ENCODE results near the gene YPEL1. TPM values are rescaled to one million over a fixed set of nuclear protein-coding genes. Genes with fewer than 3 reads are reported as not detected.

Gene YPEL1
- total and polyA plus RNA-seq, 2 of the 13 experiments (the other 11 are each of a cell fraction or from before 2014, with no cell fraction given): 0.33 to 2.5 TPM

DNA sequence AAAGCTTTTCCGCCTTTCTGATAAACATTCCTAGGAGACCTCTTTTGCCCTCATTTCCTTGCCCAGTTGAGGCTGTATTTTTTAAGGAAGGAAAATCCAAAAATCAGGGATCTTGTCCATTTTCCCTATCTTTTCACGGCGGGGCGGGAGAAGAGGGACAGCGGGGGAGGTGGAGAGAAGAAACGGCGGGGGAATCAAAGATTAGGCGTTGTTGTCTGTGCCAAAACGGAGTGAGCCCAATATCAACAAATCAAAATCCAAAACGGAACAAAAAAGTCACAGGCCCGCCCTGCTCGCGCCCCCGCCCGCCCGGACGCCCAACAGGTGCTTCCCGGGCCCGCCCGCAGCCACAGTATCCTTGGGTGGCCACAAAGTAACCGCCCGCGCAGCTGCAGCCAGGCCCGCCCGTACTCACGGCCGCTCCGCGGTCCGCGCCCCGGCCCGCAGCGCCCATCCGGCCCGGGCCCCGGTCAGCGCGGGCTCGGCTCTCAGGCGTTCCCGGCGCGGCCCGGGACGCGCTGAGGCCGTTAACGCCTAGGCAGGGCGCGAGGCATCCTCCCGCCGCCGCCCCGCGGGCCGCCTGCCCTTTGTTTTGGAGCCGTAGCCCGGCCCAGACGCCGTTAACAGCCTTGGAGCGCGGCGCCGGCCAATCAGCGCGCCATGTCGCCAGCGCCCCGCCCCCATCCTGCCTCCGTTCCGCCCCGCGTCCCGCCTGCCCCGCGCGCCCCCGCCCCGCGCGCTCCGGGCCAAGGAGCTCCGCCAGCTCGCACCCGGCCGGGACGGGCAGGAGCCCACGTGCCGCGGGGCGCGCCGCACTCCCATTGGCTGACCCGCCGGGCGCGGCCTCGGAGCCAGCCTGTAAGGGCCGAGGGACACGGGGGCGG, at the start of gene YPEL1 (continued):
- TF ChIP-seq SP4 (CRISPR knock-in tag; IDR thresholded peaks at IDR 0.05): peak; percentile 87
- TF ChIP-seq, protein P1, sequence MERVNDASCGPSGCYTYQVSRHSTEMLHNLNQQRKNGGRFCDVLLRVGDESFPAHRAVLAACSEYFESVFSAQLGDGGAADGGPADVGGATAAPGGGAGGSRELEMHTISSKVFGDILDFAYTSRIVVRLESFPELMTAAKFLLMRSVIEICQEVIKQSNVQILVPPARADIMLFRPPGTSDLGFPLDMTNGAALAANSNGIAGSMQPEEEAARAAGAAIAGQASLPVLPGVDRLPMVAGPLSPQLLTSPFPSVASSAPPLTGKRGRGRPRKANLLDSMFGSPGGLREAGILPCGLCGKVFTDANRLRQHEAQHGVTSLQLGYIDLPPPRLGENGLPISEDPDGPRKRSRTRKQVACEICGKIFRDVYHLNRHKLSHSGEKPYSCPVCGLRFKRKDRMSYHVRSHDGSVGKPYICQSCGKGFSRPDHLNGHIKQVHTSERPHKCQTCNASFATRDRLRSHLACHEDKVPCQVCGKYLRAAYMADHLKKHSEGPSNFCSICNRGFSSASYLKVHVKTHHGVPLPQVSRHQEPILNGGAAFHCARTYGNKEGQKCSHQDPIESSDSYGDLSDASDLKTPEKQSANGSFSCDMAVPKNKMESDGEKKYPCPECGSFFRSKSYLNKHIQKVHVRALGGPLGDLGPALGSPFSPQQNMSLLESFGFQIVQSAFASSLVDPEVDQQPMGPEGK (CRISPR knock-in tag; IDR thresholded peaks at IDR 0.05): no peak
- TF ChIP-seq ZNF777 (CRISPR knock-in tag; IDR thresholded peaks at IDR 0.05): peak; percentile 59
- TF ChIP-seq, protein P2, sequence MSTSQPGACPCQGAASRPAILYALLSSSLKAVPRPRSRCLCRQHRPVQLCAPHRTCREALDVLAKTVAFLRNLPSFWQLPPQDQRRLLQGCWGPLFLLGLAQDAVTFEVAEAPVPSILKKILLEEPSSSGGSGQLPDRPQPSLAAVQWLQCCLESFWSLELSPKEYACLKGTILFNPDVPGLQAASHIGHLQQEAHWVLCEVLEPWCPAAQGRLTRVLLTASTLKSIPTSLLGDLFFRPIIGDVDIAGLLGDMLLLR (CRISPR knock-in tag; IDR thresholded peaks at IDR 0.05): peak; percentile 75; the same call in 1 of the 2 replicates
- no peak for TF ChIP-seq NPAS2 (CRISPR knock-in tag; IDR thresholded peaks at IDR 0.05; ENCODE audit: borderline replicate concordance)
- TF ChIP-seq SUZ12 (IDR thresholded peaks at IDR 0.05; ENCODE audit: low read depth, low read length): no peak
- TF ChIP-seq ZNF430 (CRISPR knock-in tag; IDR thresholded peaks at IDR 0.05): 0 out of 2 replicates have a peak, but pooled peaks have one; percentile 14
- TF ChIP-seq ZNF792 (CRISPR knock-in tag; IDR thresholded peaks at IDR 0.05): no peak; the same call in 1 of the 2 replicates
- peak; percentile 49; the same call in 1 of the 2 replicates for TF ChIP-seq ZNF547 (CRISPR knock-in tag; IDR thresholded peaks at IDR 0.05)
- no peak for TF ChIP-seq ZNF652 (CRISPR knock-in tag; IDR thresholded peaks at IDR 0.05; ENCODE audit: borderline replicate concordance, low read depth)
- TF ChIP-seq ZBTB8A (CRISPR knock-in tag; IDR thresholded peaks at IDR 0.05; ENCODE audit: borderline replicate concordance, low read depth): no peak
- TF ChIP-seq, protein P3, sequence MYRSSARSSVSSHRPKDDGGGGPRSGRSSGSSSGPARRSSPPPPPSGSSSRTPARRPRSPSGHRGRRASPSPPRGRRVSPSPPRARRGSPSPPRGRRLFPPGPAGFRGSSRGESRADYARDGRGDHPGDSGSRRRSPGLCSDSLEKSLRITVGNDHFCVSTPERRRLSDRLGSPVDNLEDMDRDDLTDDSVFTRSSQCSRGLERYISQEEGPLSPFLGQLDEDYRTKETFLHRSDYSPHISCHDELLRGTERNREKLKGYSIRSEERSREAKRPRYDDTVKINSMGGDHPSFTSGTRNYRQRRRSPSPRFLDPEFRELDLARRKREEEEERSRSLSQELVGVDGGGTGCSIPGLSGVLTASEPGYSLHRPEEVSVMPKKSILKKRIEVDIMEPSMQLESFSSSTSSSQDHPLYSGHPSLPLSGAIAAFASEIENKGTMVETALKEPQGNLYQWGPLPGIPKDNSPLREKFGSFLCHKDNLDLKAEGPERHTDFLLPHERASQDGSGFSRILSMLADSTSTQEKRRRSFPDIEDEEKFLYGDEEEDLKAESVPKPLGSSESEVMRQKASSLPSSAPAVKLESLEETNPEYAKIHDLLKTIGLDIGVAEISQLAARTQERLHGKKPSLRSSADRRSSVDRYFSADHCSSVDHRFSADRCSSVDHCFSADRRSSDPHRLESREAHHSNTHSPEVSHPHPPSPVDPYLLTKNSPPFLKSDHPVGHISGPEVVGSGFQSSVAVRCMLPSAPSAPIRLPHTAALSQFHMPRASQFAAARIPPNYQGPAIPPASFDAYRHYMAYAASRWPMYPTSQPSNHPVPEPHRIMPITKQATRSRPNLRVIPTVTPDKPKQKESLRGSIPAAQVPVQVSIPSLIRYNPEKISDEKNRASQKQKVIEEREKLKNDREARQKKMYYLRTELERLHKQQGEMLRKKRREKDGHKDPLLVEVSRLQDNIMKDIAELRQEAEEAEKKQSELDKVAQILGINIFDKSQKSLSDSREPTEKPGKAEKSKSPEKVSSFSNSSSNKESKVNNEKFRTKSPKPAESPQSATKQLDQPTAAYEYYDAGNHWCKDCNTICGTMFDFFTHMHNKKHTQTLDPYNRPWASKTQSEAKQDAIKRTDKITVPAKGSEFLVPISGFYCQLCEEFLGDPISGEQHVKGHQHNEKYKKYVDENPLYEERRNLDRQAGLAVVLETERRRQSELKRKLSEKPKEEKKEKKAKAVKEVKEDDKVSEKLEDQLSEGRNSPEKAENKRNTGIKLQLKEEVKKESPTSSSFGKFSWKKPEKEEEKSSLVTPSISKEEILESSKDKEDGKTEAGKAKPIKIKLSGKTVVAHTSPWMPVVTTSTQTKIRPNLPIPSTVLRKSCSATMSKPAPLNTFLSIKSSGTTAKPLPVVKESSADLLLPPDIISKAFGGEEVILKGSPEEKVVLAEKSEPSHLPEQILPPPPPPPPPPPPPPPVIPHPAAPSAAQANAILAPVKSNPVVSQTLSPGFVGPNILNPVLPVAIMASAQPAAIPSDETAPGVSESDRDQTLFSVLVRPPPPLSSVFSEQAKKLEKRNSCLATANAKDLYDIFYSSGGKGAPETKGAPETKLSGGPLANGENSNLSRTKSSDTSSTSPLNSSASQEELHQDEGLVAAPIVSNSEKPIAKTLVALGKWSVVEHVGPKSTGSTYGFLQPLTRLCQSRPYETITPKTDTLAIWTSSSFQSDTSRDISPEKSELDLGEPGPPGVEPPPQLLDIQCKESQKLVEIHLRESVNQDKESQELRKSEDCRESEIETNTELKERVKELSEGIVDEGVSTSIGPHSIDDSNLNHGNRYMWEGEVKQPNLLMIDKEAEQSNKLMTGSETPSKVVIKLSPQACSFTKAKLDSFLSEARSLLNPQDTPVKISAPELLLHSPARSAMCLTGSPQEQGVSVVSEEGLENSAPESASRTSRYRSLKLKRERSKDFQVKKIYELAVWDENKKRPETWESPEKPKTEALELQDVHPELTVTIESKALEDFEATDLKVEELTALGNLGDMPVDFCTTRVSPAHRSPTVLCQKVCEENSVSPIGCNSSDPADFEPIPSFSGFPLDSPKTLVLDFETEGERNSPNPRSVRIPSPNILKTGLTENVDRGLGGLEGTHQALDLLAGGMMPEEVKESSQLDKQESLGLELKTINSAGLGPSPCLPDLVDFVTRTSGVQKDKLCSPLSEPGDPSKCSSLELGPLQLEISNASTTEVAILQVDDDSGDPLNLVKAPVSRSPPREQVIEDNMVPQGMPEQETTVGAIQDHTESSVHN (CRISPR knock-in tag; IDR thresholded peaks at IDR 0.05): no peak
- TF ChIP-seq, protein P4, sequence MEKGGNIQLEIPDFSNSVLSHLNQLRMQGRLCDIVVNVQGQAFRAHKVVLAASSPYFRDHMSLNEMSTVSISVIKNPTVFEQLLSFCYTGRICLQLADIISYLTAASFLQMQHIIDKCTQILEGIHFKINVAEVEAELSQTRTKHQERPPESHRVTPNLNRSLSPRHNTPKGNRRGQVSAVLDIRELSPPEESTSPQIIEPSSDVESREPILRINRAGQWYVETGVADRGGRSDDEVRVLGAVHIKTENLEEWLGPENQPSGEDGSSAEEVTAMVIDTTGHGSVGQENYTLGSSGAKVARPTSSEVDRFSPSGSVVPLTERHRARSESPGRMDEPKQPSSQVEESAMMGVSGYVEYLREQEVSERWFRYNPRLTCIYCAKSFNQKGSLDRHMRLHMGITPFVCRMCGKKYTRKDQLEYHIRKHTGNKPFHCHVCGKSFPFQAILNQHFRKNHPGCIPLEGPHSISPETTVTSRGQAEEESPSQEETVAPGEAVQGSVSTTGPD (CRISPR knock-in tag; IDR thresholded peaks at IDR 0.05): no peak
- no peak for TF ChIP-seq MTA3 (CRISPR knock-in tag; IDR thresholded peaks at IDR 0.05)
- no peak for TF ChIP-seq MED8 (CRISPR knock-in tag; IDR thresholded peaks at IDR 0.05; ENCODE audit: insufficient replicate concordance)

All from HepG2 (cell line).